Mesenchymal stem cell (in vitro differentiated cells and primary cell): ENCODE results near the gene AUP1.

Experiments used
- DNase-seq: peaks from one replicate; pipeline ENCODE4 v3.0.0-alpha.2; 2013
- H2AFZ ChIP-seq: one replicate; pipeline ENCODE4 v1.6.1; 2013; ENCODE audit warnings: low read depth, mild to moderate bottlenecking, control low read depth, inconsistent platforms, low read length, moderate library complexity
- H2AK5ac ChIP-seq: 2 replicates; pipeline ENCODE4 v1.6.1; 2013; ENCODE audit warnings: low read length, moderate library complexity, mild to moderate bottlenecking, inconsistent platforms; ENCODE audit not compliant: severe bottlenecking
- H2BK120ac ChIP-seq: one replicate; pipeline ENCODE4 v1.6.1; 2013; ENCODE audit warnings: low read depth, mild to moderate bottlenecking, inconsistent platforms, low read length, moderate library complexity
- H2BK12ac ChIP-seq, 2 experiments: one replicate each; pipeline ENCODE4 v1.6.1; 2013; ENCODE audit warnings: inconsistent platforms in 2 of 2, low read length in 2 of 2, mild to moderate bottlenecking in 2 of 2, moderate library complexity in 2 of 2, control low read depth in 1 of 2
- H2BK15ac ChIP-seq: one replicate; pipeline ENCODE4 v1.6.1; 2013; ENCODE audit warnings: mild to moderate bottlenecking, low read depth, inconsistent platforms; ENCODE audit not compliant: poor library complexity, severe bottlenecking
- H2BK5ac ChIP-seq: 2 replicates; pipeline ENCODE4 v1.6.1; 2013; ENCODE audit warnings: low read depth, mild to moderate bottlenecking, low read length, control low read depth, inconsistent platforms; ENCODE audit not compliant: poor library complexity, severe bottlenecking
- H3K14ac ChIP-seq, 2 experiments: one replicate each; pipeline ENCODE4 v1.6.1; 2013; ENCODE audit warnings: inconsistent platforms in 2 of 2, low read length in 2 of 2, control low read depth in 1 of 2, mild to moderate bottlenecking in 1 of 2, moderate library complexity in 1 of 2
- H3K18ac ChIP-seq, 2 experiments: one replicate each; pipeline ENCODE4 v1.6.1; 2013; ENCODE audit warnings: inconsistent platforms in 2 of 2, low read length in 2 of 2, control low read depth in 1 of 2, low read depth in 1 of 2, mild to moderate bottlenecking in 1 of 2
- H3K23ac ChIP-seq, 2 experiments: one replicate each; pipeline ENCODE4 v1.6.1; 2013; ENCODE audit warnings: inconsistent platforms in 2 of 2, low read length in 2 of 2, mild to moderate bottlenecking in 2 of 2, moderate library complexity in 2 of 2, control low read depth in 1 of 2
- H3K27ac ChIP-seq: 2 replicates; pipeline ENCODE4 v1.5.1; 2013; ENCODE audit warnings: mild to moderate bottlenecking, moderate library complexity, low read length, control low read depth, inconsistent platforms; ENCODE audit not compliant: poor library complexity, severe bottlenecking
- H3K27me3 ChIP-seq, 2 experiments: 2 replicates each; pipeline versions ENCODE4 v1.6.1 to v1.7.0; 2013; ENCODE audit warnings: low read length in 2 of 2, mild to moderate bottlenecking in 2 of 2, moderate library complexity in 2 of 2, control low read depth in 1 of 2, inconsistent platforms in 1 of 2; ENCODE audit not compliant: control insufficient read depth in 1 of 2, insufficient read depth in 1 of 2
- H3K36me3 ChIP-seq, 2 experiments: 2 replicates each; pipeline versions ENCODE4 v1.6.1 to v1.7.0; 2013; ENCODE audit warnings: low read length in 2 of 2, control low read depth in 1 of 2, inconsistent platforms in 1 of 2, low read depth in 1 of 2, mild to moderate bottlenecking in 1 of 2; ENCODE audit not compliant: insufficient read depth in 2 of 2, control insufficient read depth in 1 of 2
- H3K4ac ChIP-seq, 2 experiments: one replicate each; pipeline ENCODE4 v1.6.1; 2013; ENCODE audit warnings: inconsistent platforms in 2 of 2, low read length in 2 of 2, mild to moderate bottlenecking in 2 of 2, moderate library complexity in 2 of 2, control low read depth in 1 of 2, low read depth in 1 of 2
- H3K4me1 ChIP-seq: 2 replicates; pipeline ENCODE4 v1.6.1; 2013; ENCODE audit warnings: low read depth, low read length, control low read depth; ENCODE audit not compliant: control insufficient read depth, insufficient read depth
- H3K4me2 ChIP-seq: 2 replicates; pipeline ENCODE4 v1.6.1; 2013; ENCODE audit warnings: low read length, mild to moderate bottlenecking, inconsistent platforms; ENCODE audit not compliant: poor library complexity, severe bottlenecking
- H3K4me3 ChIP-seq, 2 experiments: 2 replicates each; pipeline versions ENCODE4 v1.5.1 to v1.7.0; 2013; ENCODE audit warnings: low read length in 2 of 2, mild to moderate bottlenecking in 2 of 2, control low read depth in 1 of 2, low read depth in 1 of 2; ENCODE audit not compliant: insufficient read depth in 1 of 2
- H3K79me1 ChIP-seq: replicated peaks from 2 replicates; pipeline ENCODE4 v1.6.1; 2013; ENCODE audit warnings: mild to moderate bottlenecking, control low read depth, low read length, inconsistent platforms; ENCODE audit not compliant: poor library complexity, severe bottlenecking
- H3K9ac ChIP-seq: 2 replicates; pipeline ENCODE4 v1.7.0; 2013; ENCODE audit warnings: mild to moderate bottlenecking, low read length, moderate library complexity
- H3K9me3 ChIP-seq: 2 replicates; pipeline ENCODE4 v1.7.0; 2013; ENCODE audit warnings: mild to moderate bottlenecking, low read length; ENCODE audit not compliant: control insufficient read depth
- H4K8ac ChIP-seq: one replicate; pipeline ENCODE4 v1.6.1; 2013; ENCODE audit warnings: inconsistent platforms, mild to moderate bottlenecking, low read length, moderate library complexity
- H4K91ac ChIP-seq: one replicate; pipeline ENCODE4 v1.6.1; 2013; ENCODE audit warnings: mild to moderate bottlenecking, low read length, inconsistent platforms
- WGBS: methylation state at CpG from one replicate; pipeline ENCODE4 v1.1.7; 2013; ENCODE audit warnings: mixed read lengths; 5-methylcytosine and 5-hydroxymethylcytosine counted together

Gene AUP1

GRCh38 chr2:74526649-74527230 lies 2.8 kb downstream of the AUP1 start:
- 96% methylated on average over 9 of the region's 11 CpGs for WGBS
- H2BK120ac ChIP-seq: no peak overlapping the region

GRCh38 chr2:74525717-74526648 lies 3.5 kb downstream of the AUP1 start, which contains the start of gene DQX1:
TSS of gene DQX1 (minus strand) at chr2:74526231. CDS start at chr2:74525729, 502 bp downstream.
- no peak within 1 kb of the TSS for H4K91ac ChIP-seq
- no peak within 1 kb of the TSS for H3K27ac ChIP-seq
- no peak within 1 kb of the TSS for H3K9ac ChIP-seq
- whole genome bisulfite sequencing: 92% methylated on average over 8 of the region's 11 CpGs
- H3K9me3 ChIP-seq: no peaks in the 10 kb centered on the region
- peaks cover 22% of the 10 kb centered on the region for H3K79me1 ChIP-seq
- H3K36me3 ChIP-seq: peaks cover 30 to 35% of the 10 kb centered on the region in 2 experiments
- H3K27me3 ChIP-seq: peaks cover 14 to 23% of the 10 kb centered on the region in 2 experiments
- H3K4ac ChIP-seq: no peak within 1 kb of the TSS
- no peak within 1 kb of the TSS for H2AFZ ChIP-seq
- H2AK5ac ChIP-seq: no peak within 1 kb of the TSS
- H3K23ac ChIP-seq: no peak within 1 kb of the TSS
- H2BK12ac ChIP-seq: no peak within 1 kb of the TSS
- no peak within 1 kb of the TSS for H4K8ac ChIP-seq
- H2BK5ac ChIP-seq: no peak within 1 kb of the TSS
- no peak within 1 kb of the TSS for H3K4me3 ChIP-seq
- DNase-seq: no peak
- H3K14ac ChIP-seq: no peak within 1 kb of the TSS
- peaks cover 17% of the 10 kb centered on the region for H3K4me1 ChIP-seq
- no peak within 1 kb of the TSS for H3K4me2 ChIP-seq
- H2BK15ac ChIP-seq: no peak within 1 kb of the TSS
- H2BK120ac ChIP-seq: no peak within 1 kb of the TSS
- no peak within 1 kb of the TSS for H3K18ac ChIP-seq

More at GRCh38 chr2:74526649-74527230, 2.8 kb downstream of the AUP1 start:
- Histone ChIP-seq H3K9me3 (no peaks in the 10 kb centered on the region), H3K27me3 (peaks cover 11 to 15% of the 10 kb centered on the region in 2 experiments), H3K9ac (no peak overlapping the region), H2AK5ac (no peak overlapping the region), H4K91ac (no peak overlapping the region), H3K4me1 (peaks cover 17% of the 10 kb centered on the region), H3K4ac (no peak overlapping the region), H2BK12ac (no peak overlapping the region), H3K23ac (no peak overlapping the region), H2AFZ (no peak overlapping the region), H3K4me3 (no peak overlapping the region), H3K36me3 (peaks cover 30 to 42% of the 10 kb centered on the region in 2 experiments), H3K4me2 (no peak overlapping the region), H2BK15ac (no peak overlapping the region), H4K8ac (no peak overlapping the region), H3K79me1 (peaks cover 27% of the 10 kb centered on the region), H3K14ac (no peak overlapping the region), H3K18ac (no peak overlapping the region), H3K27ac (no peak overlapping the region), H2BK5ac (no peak overlapping the region)
- DNase-seq: no peak

DNA sequence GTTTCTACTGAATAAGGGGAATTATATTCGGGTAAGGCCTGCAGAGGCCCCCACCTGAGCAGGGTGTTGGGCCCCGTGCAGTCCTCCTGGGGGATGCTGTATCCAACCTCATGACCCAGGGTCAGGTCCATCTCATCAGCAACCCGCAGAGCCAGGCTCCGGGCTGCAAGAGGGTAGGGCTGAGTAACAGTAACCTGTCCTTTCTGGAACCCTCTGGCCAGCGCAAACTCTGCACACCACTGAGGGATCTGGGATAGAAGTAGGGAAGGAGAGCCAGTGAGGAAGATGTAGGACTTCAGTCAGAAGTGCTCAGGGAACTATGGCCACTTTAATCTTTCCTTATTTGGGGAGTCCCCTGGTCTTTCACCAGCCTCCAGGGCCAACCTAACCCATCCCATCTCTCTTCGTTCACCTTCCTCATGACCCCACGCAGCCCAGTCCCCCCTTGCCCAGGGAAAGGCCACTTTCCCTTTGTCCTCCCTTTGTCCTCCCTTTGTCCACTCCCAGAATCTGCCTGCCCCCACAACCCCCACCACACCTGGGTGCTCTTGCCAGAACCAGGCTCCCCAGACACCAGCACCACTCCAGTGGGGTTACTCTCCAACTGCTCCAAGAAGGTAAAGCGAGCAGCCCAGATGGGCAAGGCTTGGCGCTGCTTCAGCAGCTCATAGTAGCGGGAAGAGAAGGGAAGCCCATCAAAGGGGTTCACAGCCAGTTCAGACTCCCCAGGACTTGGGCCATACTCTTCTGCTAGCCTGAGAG lies 4.4 kb downstream of the AUP1 start:
- no peak overlapping the region for H2AK5ac ChIP-seq
- no peaks in the 10 kb centered on the region for H3K9me3 ChIP-seq
- H3K27me3 ChIP-seq: peaks cover 20 to 31% of the 10 kb centered on the region in 2 experiments
- H2BK15ac ChIP-seq: no peak overlapping the region
- DNase-seq: no peak
- no peak overlapping the region for H2AFZ ChIP-seq
- H3K27ac ChIP-seq: no peak overlapping the region
- H3K4ac ChIP-seq: no peak overlapping the region
- H2BK12ac ChIP-seq: no peak overlapping the region
- H3K4me3 ChIP-seq: no peak overlapping the region
- H3K14ac ChIP-seq: no peak overlapping the region
- peaks cover 11% of the 10 kb centered on the region for H3K4me1 ChIP-seq
- no peak overlapping the region for H4K91ac ChIP-seq
- H3K4me2 ChIP-seq: no peak overlapping the region
- H3K79me1 ChIP-seq: peaks cover 18% of the 10 kb centered on the region
- no peak overlapping the region for H3K23ac ChIP-seq
- peaks cover 30 to 35% of the 10 kb centered on the region in 2 experiments for H3K36me3 ChIP-seq
- WGBS: 95% methylated on average over 9 of the region's 10 CpGs
- H3K9ac ChIP-seq: no peak overlapping the region
- H3K18ac ChIP-seq: no peak overlapping the region
- no peak overlapping the region for H2BK5ac ChIP-seq
- H4K8ac ChIP-seq: no peak overlapping the region
- H2BK120ac ChIP-seq: no peak overlapping the region
